CD4-positive, alpha-beta T cell treated with Interleukin-4 for 4 hours (primary cell): Measurements from ENCODE around the gene GGACT.
"Not testable (repeated sequence)": the region's sequence is repeated elsewhere in the genome, so short reads cannot be mapped to it uniquely, and the experiment has no call there.

Source experiments
- DNase-seq: peaks from one replicate; pipeline ENCODE4 v3.0.0-alpha.2; 2020

GGACT gene

DNA sequence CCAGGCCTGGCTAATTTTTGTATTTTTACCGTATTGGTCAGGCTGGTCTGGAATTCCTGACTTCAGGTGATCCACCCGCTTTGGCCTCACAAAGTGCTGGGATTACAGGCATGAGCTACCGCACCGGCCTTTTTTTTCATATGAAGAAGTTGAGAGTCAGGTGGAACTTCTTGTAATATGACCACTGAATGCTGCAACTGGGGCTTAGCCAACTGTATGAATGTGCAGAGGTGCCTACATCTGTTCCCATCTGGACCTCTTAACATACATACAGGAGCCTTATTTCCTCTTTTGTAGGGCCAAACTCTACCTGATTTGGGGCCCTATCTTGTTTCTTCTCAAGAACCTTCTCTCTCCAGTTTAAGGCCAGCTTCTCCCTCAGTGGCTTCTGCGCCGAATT, 11.9 kb upstream of the GGACT start:
- no peak for DNase-seq

DNA sequence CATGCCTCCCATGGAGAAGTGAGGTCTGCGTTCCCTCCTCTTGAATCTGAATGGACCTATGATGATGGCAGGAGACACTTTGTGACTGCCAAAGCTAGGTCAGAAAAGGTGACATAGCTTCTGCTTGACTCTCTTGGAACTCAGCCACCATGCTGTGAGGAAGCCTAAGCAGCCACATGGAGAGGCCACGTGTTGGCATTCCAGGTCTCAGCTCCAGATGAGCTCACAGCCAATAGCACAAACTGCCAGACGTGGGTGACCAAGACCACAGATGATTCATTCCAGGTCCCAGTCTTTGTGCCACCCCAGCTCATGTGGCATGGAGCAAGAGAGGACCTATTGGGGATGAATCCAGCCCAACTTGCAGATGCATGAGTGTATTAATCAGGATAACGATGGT, 8.7 kb upstream of the GGACT start:
- no peak for DNase-seq

DNA sequence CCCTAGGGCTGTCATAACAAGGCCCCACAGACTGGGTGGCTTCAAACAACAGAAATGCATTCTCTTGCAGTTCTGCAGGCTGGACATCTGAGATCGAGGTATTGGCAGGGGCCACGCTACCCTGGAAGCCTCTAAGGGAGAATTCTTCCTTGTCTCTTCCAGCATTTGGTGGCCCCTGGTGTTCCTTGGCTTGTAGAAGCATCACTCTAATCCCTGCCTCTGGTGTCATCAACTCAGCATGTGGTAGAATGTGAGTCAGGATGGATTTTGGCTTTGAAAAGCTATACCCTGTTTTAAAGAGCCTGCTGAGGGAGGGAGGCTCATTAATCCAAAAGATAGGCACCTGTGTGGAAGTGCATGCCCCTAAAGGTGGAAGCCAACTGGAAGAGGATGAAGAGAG, 7.9 kb upstream of the GGACT start:
- no peak for DNase-seq

DNA sequence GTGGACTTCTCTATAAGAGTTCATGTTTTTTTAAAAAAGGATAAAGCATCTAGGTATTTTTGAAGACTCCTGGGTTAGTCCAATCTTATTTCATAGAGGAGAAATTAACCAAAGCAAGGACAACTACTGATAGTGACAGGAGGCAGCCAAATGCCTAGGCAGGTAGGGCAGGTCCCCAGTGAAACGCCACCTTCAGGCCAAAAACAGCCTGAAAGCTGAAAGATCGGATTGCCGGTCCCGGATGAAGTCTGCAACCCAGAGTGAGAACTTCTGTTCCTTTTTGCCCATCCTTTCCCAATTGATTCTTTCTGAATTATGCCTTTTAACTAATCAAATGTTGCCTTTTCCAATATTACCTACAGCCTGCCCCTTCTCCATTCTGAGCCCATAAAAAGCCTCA, 6.1 kb upstream of the GGACT start:
- no peak for DNase-seq

DNA sequence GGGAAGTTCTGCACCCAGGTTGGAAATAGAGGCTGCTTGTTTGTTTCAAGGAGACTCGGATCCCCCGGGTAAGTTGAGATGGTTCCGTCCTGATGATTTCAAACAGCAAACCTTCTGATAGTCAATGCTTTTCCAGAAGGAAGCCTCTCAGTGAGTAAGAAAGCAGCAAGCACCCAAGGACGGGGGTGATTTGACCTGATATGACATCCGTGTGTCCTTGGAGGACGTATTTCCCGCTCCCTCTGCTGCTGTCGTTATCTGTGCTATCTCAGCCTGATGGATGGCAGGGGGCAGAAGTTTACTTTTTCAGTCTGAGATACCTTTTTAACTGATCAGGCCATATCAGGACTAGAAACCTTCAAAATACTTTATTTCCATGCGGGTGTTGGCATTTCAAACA, 5.7 kb upstream of the GGACT start:
- DNase-seq = no peak

DNA sequence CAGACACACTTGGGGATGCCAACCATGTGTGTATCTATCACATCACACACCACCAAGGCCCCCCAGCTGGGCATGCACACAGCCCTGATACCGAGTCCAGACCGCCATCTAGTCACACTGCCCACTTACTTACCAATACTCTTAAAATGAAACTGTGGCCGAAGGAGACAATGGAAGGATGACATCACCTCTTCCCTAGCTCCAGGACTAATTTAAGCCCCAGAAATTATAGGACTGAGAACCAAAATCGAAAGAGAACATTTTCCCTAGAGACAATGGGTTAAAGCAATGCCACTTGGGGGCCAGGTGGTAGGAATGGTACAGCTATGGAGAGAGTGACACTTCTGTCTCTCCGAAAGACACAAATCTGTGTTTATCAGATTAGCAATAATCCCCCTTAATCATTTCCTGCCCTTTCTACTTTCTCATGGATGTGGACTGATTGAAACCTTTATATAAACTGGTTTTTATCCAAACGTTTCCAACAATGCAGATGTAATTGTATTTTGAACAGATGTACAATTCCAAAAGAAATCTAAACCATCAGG, 663 bp upstream of the GGACT start:
- no peak for DNase-seq

DNA sequence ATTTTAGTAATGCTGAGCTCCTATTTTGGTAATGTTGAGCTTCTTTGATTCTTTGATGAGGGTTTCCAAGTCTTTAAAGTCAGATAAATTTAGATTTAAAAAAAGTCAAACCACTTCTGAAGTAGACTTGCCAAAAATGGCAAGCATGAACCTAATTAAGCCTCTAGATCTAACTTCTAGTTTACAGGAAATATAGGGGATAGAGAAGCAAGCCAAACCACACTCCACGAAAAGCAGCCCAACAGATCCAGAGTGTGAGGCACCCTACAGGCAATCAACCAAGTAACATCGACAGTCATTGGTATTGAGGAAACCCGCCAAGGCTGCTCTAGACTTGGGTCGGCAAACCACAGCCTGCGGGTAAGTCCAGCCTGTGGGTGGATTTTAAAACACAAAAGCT, 3.7 kb downstream of the GGACT start:
- DNase-seq = peak; percentile 30

DNA sequence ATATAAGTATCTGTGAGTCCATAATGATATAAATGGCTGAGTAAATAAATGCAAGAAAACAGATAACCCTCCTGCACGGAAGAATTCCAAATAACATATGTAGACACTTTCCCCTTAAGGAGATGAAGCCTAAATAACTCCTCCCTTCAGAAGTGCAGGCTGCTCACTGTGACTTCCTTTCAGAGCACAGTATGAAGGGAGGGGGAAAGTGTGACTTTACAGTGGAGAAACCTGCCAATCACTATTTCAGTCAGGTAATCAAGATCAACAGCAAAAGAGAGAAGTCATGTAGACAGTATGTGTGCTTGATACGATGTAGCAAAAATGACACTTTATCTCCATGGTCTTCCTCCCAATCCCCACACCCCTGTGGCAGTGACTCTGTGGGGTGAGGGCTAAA, 7.1 kb downstream of the GGACT start:
- no peak for DNase-seq

DNA sequence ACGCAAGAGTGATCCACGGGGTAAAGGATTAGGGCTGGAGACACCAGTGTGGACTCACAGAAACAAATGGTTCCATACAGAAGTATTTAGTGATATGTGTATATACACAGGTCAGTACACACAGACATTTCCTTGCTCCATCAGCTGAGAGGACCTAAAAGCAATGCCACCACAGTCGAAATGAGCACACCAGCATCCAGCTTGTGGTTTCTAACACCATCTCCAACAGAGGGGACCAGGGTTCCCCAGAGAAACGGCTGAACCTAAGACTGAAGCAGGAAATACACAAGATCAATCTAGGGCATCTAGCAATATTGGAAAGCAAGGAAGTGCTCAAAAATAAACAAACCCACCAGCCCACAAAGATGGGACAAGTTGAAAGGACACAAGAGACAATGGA, 7.6 kb downstream of the GGACT start:
- DNase-seq = no peak

DNA sequence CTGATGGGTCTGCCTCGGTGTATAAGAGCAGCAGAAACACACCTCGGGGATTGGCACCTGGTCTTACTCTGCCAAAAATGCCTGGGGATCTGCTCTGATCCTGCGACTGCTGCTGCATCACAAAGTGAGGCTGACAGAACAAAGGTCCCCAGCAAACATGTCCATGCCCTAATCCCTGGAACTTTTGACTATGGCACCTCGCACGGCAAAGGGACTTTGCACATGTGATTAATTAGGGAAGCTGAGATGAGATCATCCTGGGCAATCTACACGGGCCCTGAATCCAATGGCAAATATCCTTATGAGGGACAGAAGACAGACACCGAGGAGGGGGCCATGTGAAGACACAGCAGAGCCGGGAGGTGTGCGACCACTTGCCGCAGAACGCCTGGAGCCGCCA, 8.5 kb downstream of the GGACT start:
- no peak for DNase-seq

DNA sequence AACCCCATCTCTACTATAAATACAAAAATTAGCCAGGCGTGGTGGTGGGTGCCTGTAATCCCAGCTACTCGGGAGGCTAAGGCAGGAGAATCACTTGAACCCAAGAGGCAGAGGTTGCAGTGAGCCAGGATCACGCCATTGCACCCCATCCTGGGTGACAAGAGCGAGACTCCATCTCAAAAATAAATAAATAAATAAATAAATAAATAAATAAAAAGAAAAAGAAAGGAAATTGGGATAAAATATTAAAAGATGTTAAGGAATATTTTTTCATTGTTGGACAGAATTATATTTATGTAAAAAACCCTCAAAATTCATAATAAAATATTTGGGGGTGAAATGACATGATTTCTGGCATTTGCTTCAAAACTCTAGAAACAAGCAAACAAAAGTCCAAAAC, 11.3 kb downstream of the GGACT start:
- DNase-seq = not testable (repeated sequence)

DNA sequence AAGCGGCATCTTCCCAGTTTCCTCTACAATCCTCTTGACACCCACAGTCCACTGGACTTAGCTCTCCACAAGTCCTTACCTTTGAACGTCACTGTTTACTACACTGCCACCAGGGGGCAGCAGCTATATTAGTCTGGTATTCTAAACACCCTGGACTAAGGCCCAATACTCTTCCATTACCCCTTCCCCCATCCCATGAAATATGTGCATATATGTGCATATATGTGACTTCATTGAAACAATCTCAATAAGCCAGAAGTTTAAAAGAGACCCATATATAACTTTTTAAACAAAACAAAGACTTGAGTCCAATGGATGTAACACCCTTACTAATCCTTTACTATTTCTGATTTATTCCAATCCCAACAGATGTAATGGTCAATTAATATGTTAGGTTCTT, 15.5 kb downstream of the GGACT start:
- DNase-seq = peak; percentile 74

DNA sequence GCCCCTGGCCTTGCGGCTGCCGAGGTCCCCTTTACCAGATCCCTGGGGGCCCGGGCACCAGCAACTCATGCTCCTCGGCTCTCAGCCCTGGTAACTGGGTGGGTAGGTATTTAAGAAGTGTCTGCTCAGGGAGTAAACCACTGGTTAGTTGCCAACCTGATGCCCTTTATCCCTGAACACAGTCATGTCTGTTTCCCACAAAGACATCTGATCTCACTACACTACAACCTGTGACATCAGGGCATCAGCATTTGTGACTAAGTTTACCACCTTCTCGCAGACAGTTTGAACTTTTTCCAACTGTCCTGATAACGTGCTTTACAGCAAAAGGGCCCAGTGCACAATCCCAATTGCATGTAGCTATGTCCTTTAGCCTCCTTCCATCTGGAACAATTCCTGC, 22.0 kb downstream of the GGACT start:
- DNase-seq = no peak

DNA sequence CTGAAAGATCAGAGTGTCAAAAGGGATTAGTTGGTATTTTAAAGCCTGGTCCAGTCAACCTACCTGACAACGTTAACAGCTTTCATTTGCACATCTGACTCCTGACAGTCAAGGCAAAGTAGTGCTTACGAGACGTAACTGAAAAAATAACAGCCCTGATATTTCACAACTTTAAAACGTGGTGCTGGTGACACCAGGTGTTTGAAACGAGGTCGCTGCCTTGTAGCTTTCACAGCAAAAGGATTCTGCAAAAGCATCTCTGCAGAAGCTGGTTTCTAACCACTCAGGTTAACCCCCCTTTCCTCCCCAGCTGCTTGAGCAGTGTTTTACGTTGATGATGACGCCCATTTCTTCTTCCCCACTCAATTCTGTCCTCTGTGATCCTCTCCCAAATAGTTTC, 23.3 kb downstream of the GGACT start:
- DNase-seq = no peak

DNA sequence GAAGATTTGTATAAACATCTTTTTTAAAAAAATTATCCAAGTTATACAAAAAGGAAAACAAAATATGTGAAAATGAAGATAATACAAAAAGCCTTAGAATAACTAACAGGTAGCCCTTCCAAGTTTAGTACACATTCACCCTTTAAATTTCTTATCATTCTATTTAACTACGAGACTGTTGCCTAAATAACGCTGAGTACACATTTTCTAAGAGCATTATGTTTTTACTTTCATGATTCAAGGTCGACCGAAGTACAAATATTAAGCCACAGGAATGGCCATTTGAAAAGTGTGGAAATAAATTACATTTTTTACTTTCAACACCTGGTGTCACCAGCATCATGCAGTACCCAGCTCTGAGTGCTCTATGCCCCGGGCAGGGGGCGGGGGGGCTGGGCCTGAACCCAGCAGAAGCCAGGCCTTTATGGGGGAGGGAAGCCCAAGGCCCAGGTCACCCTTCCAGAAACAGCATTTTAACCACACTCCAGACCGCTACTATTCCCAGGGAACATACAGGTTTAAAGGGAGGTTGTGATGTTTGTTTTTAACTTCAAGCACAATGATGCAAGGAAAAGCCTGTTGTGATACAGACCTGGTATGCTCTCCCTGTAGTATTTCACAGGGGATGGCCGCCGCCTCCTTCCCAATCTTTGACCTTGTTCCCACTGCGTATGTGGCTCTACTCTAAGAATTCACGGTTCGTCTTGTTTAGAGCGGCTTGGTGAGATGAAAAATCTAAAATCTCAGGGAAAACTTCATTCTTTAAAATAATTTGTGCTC, 24.0 kb downstream of the GGACT start:
- DNase-seq = no peak

DNA sequence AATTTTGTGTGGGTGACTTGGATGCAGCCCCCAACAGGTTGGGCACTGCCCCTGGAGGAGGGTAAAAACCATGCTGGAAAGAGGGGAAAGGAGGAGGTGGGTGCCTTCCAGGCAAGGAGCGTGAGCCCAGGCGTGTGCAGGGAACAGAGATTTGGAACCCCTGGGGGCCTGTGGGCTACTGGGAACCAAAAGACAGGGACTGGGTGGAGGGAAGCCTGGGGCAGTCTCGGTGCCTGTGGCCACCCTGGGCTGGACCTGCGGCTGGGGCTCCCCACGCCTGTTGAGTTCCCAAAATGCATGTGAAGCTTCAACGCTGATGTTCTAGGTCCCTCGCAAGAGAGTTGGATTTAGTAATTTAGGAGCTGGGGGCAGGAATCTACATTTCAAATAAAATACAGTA, 24.8 kb downstream of the GGACT start:
- DNase-seq = no peak

DNA sequence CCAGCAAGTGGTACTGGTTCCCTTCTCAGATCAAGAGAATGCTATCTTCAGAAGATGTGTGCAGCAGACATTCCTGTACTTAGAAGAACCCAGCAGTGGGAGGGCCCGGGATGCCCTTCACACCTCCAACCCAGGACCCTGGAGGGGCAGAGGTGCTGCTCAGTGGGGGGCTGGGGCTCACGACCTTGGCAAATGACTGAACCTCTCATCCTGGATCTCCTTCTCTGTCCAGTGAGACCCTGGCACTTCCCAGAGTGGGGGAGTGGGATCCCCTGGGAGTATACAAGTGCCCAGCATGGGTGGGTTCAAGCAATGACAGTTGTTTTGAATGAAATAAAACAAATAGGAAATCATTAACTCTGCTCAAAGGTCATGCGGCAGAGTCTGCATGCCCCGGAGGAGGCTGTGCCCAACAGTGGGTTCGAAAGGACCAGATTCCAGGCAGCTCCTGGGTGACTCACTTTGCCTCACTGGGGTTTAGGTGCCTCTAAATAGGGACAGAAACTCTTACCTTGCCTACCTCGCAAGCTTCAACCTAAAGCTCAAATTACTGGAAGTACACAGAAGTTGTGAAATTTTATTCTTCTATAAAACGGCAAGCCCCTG, 26.9 kb downstream of the GGACT start:
- no peak for DNase-seq

DNA sequence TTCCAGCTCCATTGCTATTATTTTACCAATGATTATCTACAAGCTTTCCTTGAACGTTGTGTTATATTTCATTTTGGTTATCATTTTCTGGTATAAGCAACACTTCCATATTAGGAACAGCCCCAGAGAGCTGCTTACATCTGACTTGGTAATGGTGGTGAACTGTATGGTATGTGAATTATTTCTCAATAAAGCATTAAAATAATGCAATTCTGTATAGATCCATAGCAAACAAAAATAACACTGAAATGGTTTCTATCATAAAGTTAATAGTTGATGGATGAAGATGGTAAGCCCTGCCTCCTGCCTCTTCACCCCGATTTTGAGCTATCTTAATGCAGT, 27.5 kb downstream of the GGACT start:
- DNase-seq = no peak

DNA sequence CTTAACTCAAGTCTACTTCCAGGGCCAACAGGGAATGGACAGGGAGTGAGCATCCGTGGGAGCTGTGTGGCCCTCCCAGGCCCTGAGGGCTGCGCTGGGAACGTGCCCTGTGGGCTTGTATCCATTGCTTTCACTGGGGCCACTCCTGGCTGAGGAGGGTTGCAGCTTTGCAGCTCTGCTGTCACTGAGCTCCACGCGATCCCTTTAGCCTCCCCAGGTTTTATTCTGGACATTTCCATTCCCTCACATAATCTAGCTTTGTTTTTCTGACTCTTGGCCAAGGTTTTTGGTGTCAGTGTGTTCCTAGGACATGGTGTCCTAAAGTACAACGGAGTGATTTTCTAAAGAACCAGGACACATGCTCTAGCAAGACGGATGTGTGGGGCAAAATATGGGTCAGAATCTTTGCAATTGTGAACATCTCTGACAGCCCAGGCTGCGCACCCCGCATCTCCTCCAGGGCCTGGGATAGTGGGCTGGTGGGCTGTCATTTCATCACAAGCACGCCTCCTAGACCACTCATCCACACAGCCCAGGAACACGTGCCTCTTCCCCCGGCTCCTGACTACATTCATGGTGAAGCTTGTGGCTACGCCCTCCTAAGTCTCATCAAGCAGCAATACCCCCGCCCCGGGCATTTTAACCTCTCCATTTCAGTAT, 28.0 kb downstream of the GGACT start:
- DNase-seq = no peak

DNA sequence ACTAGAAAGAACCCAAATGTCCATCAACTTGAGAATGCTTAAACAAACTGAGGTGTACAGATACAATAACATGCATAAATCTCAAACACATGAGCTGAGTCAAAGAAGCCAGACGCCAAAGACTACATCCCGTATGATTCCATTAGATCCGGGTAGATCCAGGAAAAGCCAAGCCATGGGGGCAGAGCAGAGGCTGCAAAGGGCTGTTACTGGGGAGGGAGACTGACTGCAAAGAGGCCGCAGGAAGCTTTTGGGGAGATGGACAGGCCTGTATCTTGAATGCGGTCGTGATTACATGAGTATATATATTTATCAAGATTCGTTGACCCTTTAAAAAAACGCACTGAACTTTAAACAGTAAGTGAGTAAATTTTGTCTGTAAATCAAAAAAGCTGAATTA, 28.7 kb downstream of the GGACT start:
- no peak for DNase-seq

DNA sequence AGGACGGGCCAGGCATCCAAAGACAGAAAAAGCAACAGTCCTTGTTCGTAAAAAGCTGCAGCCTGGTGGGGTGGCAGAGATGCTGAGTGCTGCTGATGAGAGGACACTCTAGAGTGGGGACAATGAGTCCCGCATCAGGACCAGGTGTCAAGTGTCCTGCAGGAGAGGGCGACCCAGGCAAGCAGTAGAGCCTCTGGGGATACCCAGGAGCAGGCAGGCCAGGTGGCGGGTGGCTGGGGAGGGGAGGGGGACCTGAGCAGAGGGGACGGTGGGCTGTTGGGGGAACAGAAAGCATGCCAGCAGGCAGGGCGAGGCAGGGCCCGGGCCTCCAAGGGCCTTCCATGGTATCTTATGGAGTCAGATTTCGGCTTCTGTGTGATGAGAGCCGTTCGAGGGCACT, 35.8 kb downstream of the GGACT start:
- no peak for DNase-seq

DNA sequence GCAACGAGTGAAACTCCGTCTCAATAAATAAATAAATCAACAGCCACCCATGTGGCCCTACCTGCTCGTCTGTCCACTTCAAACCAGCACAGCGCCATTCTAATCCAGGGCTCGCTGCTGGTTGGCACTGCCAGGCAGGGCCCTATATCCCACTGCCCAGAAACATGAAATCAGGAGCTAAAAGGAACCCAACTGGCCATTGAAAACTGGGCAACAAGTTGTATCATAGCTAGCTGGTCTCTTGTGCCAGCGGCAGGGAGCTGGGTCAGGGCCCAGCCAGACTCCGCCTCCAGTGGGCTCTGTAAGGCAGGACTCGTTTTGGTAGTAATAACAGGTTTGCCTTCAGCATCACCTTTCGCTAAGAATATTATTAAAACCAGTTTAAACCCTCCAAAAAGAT, 39.3 kb downstream of the GGACT start:
- DNase-seq = no peak

DNA sequence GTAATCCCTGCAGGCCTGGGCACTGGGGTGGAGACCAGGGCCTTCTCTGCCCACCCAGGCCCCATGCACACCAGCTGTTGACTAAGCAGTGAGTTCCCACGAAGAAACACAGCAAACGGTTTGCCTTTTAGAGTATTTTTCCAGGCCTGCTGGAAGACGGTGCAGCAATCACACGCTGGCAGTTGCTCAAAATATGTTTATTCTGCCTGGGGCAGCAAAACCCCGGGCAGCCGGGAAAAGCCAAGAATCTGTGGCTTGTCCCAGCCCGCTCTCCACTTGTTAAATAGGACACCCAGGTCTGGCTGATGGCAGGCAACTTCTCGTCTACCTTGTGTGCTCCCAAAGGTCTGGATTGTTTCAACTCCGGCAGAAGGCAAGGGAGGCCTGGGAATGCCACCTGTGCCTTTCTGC, 40.8 kb downstream of the GGACT start:
- DNase-seq = no peak

DNA sequence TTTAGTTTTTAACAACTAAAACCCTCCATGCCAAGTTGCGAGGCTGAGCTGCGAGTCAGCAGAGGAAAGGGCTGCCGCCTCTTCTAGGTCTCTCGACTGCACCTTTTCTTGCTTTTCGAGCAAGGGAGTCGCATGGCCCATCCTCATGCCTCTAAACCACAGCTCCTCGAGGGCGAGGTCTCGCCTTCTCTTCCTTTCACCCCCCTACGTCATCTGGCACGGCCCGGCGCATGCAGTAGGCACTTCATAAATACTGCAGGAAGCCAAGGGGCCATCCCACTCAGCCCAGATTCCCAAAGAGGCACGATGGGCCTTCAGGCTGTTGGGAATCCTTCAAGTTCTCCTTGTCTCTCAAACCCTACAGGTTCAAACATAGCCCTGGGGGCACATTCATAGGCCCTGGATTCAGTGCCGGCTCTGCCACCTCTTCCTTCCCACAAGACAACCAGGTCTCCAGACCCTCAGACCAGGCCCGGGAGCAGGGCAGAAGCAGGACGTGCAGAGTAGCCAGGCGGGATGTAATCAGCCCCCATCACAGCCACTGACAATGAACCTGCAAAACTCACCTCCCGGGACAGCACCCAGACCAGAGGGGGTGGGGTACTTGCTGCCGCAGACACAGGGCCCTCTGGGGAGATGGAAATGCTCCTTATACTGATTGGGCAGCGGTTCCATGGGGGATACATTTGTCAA, 41.7 kb downstream of the GGACT start:
- no peak for DNase-seq
